ENCODE results near the gene LDB3.

DNA sequence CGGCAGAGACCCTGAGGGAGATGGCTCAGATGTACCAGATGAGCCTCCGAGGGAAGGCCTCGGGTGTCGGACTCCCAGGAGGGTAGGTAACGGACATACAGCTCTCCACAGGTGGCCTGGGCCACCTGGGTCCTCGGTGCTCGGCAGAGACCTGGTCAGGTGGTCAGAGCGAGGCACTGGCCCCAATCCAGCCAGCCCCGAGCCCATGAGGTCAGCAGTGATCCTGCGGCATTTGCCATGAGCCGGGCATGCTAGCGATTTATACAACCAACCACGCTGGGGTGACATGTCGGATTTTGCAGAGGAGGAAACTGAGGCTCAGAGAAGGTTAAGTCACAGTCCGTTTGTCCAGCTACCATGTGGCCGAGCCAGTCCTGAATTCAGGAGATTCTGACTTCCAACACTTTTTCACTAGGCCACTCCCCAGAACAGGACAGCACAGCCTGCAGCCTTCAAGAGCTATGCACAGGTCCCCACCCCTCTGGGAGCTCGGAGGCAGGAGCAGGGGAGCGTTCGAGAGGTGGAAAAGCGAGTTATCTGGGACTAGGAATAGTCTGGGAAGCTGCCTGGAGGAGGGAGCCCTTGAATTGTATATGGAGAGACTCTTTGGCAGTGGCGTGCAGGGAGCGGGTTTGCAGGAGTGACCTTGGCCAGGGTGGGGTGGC is 13.5 kb downstream of the LDB3 start:
- no peak for TF ChIP-seq ZNF79 (CRISPR knock-in tag; IDR thresholded peaks at IDR 0.05; ENCODE audit: low read depth)
- TF ChIP-seq SRSF1 (IDR thresholded peaks at IDR 0.05; ENCODE audit: low read depth, low read length): no peak
- no peak for TF ChIP-seq ZMIZ1 (IDR thresholded peaks at IDR 0.05; ENCODE audit: low read depth in 2 of 2, low read length in 2 of 2)
- TF ChIP-seq, protein P1, sequence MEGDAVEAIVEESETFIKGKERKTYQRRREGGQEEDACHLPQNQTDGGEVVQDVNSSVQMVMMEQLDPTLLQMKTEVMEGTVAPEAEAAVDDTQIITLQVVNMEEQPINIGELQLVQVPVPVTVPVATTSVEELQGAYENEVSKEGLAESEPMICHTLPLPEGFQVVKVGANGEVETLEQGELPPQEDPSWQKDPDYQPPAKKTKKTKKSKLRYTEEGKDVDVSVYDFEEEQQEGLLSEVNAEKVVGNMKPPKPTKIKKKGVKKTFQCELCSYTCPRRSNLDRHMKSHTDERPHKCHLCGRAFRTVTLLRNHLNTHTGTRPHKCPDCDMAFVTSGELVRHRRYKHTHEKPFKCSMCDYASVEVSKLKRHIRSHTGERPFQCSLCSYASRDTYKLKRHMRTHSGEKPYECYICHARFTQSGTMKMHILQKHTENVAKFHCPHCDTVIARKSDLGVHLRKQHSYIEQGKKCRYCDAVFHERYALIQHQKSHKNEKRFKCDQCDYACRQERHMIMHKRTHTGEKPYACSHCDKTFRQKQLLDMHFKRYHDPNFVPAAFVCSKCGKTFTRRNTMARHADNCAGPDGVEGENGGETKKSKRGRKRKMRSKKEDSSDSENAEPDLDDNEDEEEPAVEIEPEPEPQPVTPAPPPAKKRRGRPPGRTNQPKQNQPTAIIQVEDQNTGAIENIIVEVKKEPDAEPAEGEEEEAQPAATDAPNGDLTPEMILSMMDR (IDR thresholded peaks at IDR 0.05 in 2 of 3, conservative IDR thresholded peaks at IDR 0.05 in 1 of 3; ENCODE audit: insufficient read depth in 2 of 3, low read depth in 1 of 3, low read length in 3 of 3): no peak
- no peak for TF ChIP-seq TAF1 (IDR thresholded peaks at IDR 0.05; ENCODE audit: control insufficient read depth, extremely low read depth, insufficient read depth, low read length, severe bottlenecking)
- no peak for TF ChIP-seq EGR1 (conservative IDR thresholded peaks at IDR 0.05)
